RWPE2 (cell line): Measurements from ENCODE around the gene SSR2.

ENCODE experiments used
- ATAC-seq: fragments of 200-7000 bp; cut with Tn5 transposase; 3 replicates; pipeline ENCODE4 v1.9.1; 2021; ENCODE audit warnings: low read depth
- DNase-seq: peaks from one replicate; pipeline ENCODE4 v3.0.0-alpha.2; 2020; ENCODE audit warnings: low spot score
- H3K27ac ChIP-seq: fragments of 450-650 bp; 2 replicates; pipeline ENCODE4 v1.5.1; 2017; ENCODE audit warnings: mild to moderate bottlenecking; ENCODE audit not compliant: poor library complexity, severe bottlenecking
- H3K27me3 ChIP-seq: fragments of 250-450 bp; sonication (Bioruptor Pico); 2 replicates; pipeline ENCODE4 v1.5.1; 2021; ENCODE audit warnings: mild to moderate bottlenecking, moderate library complexity; ENCODE audit not compliant: insufficient read depth, poor library complexity, severe bottlenecking
- H3K36me3 ChIP-seq: fragments of 250-450 bp; sonication (Bioruptor Pico); 2 replicates; pipeline ENCODE4 v1.5.1; 2020; ENCODE audit warnings: low read depth, mild to moderate bottlenecking, moderate library complexity
- H3K4me1 ChIP-seq: fragments of 250-450 bp; sonication (Bioruptor Pico); 2 replicates; pipeline ENCODE4 v1.5.1; 2021; ENCODE audit warnings: mild to moderate bottlenecking, moderate library complexity; ENCODE audit not compliant: insufficient read depth, poor library complexity, severe bottlenecking
- H3K4me3 ChIP-seq: fragments of 250-450 bp; sonication (Bioruptor Pico); 2 replicates; pipeline ENCODE4 v1.5.1; 2021; ENCODE audit warnings: mild to moderate bottlenecking, moderate library complexity; ENCODE audit not compliant: severe bottlenecking
- H3K9me3 ChIP-seq: fragments of 250-450 bp; sonication (Bioruptor Pico); 2 replicates; pipeline ENCODE4 v1.5.1; 2021; ENCODE audit warnings: mild to moderate bottlenecking, moderate library complexity; ENCODE audit not compliant: severe bottlenecking
- TF ChIP-seq, protein P1 (sequence below): fragments of 450-650 bp; IDR thresholded peaks from one replicate; pipeline ENCODE4 v1.5.1; 2017; ENCODE audit warnings: mild to moderate bottlenecking, moderate library complexity; ENCODE audit not compliant: poor library complexity, severe bottlenecking

The SSR2 gene

DNA sequence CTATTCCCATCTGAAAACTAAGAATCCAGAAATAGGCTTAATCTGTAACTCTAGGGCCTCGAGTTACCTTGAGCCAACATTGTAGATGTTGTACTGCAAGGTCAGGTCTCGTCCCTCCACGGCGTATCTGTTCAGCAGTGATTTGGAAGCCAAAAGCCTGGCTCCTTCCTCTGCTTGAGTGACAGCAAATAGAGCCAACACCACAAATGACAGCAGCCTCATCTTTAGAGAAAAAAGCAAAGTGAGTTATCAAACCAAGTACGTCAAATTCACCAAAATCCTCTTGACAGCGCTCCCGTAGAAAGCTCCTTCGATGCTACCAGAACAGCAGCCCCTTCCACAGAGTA is 832 bp downstream of the SSR2 start:
- ATAC-seq (no peak), DNase-seq (no peak)
- Histone ChIP-seq H3K9me3 (no peaks in the 10 kb centered on the region), H3K36me3 (peaks cover 49% of the 10 kb centered on the region), H3K4me1 (peaks cover 4% of the 10 kb centered on the region), H3K4me3 (peak overlapping the region; percentile 78), H3K27me3 (no peaks in the 10 kb centered on the region), H3K27ac (peak overlapping the region; percentile 47)
- TF ChIP-seq, protein P1, sequence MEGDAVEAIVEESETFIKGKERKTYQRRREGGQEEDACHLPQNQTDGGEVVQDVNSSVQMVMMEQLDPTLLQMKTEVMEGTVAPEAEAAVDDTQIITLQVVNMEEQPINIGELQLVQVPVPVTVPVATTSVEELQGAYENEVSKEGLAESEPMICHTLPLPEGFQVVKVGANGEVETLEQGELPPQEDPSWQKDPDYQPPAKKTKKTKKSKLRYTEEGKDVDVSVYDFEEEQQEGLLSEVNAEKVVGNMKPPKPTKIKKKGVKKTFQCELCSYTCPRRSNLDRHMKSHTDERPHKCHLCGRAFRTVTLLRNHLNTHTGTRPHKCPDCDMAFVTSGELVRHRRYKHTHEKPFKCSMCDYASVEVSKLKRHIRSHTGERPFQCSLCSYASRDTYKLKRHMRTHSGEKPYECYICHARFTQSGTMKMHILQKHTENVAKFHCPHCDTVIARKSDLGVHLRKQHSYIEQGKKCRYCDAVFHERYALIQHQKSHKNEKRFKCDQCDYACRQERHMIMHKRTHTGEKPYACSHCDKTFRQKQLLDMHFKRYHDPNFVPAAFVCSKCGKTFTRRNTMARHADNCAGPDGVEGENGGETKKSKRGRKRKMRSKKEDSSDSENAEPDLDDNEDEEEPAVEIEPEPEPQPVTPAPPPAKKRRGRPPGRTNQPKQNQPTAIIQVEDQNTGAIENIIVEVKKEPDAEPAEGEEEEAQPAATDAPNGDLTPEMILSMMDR = no peak

DNA sequence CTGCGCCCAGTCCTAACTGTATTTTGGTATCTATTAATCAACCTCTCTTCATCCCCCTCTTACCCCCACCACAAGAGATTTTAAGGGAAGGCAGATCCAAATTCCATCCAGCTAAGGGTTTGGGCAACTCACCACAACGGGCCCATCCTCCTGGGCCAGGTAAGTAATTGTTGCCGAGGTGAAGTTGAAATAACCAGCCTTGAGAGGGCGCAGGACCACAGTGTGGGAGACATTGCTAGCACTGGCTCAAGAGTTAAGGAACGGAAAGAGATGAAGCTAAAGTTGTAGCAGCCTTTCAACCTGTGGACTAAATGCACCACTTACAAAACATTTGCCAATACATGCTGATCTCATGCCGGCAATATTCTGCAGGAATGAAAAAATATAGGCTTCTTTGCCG is 5.9 kb downstream of the SSR2 start:
- DNase-seq (no peak), ATAC-seq (no peak)
- TF ChIP-seq, protein P1 = no peak
- H3K27me3 ChIP-seq = no peaks in the 10 kb centered on the region
- no peak overlapping the region for H3K27ac ChIP-seq
- H3K9me3 ChIP-seq = no peaks in the 10 kb centered on the region
- H3K36me3 ChIP-seq = peaks cover 97% of the 10 kb centered on the region
- H3K4me3 ChIP-seq = no peak overlapping the region
- H3K4me1 ChIP-seq = peaks cover 2% of the 10 kb centered on the region

DNA sequence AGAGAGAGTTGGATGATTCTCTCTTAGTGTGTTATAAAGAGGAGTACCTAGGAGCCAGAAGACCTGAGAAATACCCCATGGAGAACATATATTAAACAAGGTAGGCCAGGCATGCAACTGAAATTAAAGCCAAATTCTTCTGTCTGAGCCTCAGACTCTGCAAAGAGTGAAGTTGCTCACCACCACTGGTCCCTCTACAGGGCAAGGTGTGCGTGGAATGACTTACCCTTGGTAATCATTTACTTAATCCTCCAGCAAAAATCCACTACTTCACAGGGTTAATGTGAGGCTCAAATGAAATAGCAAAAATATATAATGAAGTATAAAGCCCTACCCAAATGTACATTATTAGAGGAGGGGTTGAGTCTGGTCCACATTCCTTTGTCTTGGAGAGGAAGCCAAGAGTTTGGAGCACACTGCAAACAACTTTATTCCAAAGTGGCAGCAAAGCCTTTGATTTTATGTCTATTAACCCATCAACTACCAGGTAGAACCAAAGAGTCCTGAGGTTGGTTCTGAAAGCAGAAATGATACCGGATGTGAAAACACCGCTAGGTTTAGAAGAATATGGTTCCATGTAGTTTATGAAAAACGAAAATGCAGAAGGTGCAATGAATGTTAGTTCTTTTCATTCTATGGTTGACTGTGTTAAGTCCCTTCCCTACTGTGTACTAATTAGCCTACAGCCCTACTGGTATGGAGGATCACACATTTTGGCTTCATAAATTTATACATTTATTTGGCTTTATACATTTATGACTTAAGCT is 8.5 kb downstream of the SSR2 start:
- H3K9me3 ChIP-seq = no peaks in the 10 kb centered on the region
- peaks cover 86% of the 10 kb centered on the region for H3K36me3 ChIP-seq
- H3K4me3 ChIP-seq = no peak overlapping the region
- DNase-seq (no peak), ATAC-seq (no peak)
- TF ChIP-seq, protein P1 = no peak
- H3K27me3 ChIP-seq = no peaks in the 10 kb centered on the region
- no peak overlapping the region for H3K27ac ChIP-seq
- H3K4me1 ChIP-seq = no peaks in the 10 kb centered on the region

DNA sequence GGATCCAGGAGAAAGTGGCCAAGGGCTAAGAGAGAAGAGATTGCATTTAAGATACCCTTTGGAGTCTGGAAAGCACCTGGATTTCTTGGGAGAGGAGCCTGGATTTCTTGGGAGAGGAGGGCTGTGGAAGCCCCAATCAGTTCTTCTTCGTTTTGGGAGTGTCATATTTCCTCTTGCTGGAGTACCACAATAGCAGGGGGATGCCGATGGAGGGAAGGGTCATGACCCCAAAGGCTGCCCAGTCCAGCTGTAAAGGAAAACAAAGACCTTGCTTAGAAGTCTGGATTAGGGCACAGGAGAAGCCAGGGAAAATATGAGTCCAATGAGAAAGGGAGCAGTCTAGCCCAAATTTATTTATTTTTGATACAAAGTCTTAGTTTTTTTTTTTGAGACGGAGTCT is 11.3 kb downstream of the SSR2 start:
- Histone ChIP-seq H3K27ac (no peak overlapping the region), H3K4me3 (no peak overlapping the region), H3K4me1 (no peaks in the 10 kb centered on the region), H3K9me3 (no peaks in the 10 kb centered on the region), H3K36me3 (peaks cover 61% of the 10 kb centered on the region), H3K27me3 (no peaks in the 10 kb centered on the region)
- TF ChIP-seq, protein P1 = no peak
- DNase-seq (no peak), ATAC-seq (no peak)

DNA sequence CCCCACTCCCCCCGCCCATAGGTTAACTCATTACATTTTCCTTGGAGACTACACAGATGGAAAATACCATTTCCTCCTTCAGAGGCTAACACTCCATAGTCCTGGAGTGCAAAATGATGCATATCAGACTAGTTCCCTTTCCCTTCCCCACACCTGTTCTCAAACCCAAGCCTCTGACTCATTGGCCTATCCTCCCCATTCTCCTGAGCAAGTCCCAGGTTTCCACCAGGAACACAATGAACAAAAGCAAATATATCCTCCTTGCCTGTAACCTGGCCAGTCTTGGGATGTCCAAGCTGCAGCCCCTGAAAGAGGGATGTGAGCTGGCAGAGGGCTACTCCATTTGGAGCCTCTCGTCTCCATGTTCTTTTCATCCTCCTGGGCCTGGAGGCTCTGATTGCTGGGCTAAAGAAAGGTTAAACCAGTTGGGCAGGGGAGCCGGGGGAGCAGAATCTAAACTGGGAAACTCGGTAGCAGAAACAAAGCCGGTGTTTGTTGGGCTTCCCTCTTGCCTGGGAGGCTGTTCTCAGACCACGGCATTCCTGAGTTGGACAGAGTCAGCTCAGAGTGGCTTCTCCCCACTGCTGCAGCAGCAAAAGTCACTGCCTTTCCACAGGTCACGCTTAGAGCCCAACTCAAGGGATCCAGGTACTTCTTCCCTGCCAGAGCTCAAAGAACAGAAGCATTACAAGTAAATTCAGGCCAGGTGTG is 13.9 kb downstream of the SSR2 start:
- Histone ChIP-seq H3K9me3 (no peaks in the 10 kb centered on the region), H3K27ac (peak overlapping the region; percentile 17)
- ATAC-seq = 0 out of 3 replicates have a peak, but pooled peaks have one; percentile 4

More for the DNA sequence above, 13.9 kb downstream of the SSR2 start:
- DNase-seq = no peak
- TF ChIP-seq, protein P1 = no peak
- peaks cover 22% of the 10 kb centered on the region for H3K4me1 ChIP-seq
- peaks cover 35% of the 10 kb centered on the region for H3K36me3 ChIP-seq
- no peaks in the 10 kb centered on the region for H3K27me3 ChIP-seq
- H3K4me3 ChIP-seq = no peak overlapping the region
